OCI-LY1 (cell line): Measurements from ENCODE around the gene COX4I1.

Experiments
- EZH2 ChIP-seq: fragments of 200-600 bp; sonication (generic), shearing (Covaris generic); IDR thresholded peaks from 2 replicates; pipeline ENCODE4 v1.8.0; 2017; ENCODE audit warnings: borderline replicate concordance, mixed run types, mild to moderate bottlenecking, antibody characterized with exemption, low read length, moderate library complexity, mixed read lengths
- TF ChIP-seq, protein P1 (sequence below): fragments of 200-600 bp; sonication (generic), shearing (Covaris generic); IDR thresholded peaks from 2 replicates; pipeline ENCODE4 v1.5.1; 2017; ENCODE audit warnings: mild to moderate bottlenecking, antibody characterized with exemption, low read length, moderate library complexity, mixed read lengths

DNA sequence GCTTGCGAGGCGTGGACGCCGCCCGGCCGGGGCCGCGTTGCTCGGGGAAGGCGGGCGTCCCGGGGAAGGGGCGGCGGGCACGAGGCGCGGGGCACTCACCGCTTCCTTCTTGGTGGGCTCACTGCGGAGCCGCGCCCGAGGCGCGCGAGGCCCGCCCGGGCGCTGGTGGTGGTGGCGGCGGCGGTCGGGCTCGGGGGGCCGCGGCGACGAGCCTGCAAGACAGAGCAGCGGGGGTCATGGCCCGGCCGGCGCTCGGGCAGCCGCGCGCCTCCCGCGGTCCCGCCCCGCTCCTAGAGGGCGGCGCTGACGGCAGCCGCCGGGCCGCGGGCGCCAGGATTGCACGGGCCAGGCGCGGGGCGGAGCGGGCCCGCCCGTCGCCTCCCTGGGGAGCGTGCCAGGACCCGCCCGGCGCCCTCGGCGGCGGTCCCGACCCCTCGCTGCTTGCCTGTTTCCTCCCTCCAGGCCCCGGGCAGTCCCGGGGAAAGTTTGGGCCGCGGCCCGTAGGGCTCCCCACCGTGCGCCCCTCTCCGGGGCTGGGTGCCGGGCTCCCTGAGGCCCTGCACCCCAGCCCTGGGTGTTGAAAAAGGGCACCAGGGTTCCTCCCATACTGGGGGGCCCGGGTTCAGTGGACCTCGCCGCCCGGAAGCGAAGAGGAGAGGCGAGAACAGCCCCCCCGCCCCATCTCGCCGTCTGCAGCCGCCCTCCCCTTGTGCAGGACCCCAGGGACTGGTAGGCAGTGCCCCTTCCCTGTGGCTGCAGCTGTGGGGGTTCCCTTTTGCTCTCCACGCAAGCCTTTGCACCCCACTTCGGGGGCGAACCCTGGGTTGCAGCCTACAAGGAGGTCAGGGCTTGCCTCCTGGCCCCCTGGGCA is 48.4 kb upstream of the COX4I1 start, which contains the start of gene C16orf74:
- no peak for TF ChIP-seq EZH2
- TF ChIP-seq, protein P1, sequence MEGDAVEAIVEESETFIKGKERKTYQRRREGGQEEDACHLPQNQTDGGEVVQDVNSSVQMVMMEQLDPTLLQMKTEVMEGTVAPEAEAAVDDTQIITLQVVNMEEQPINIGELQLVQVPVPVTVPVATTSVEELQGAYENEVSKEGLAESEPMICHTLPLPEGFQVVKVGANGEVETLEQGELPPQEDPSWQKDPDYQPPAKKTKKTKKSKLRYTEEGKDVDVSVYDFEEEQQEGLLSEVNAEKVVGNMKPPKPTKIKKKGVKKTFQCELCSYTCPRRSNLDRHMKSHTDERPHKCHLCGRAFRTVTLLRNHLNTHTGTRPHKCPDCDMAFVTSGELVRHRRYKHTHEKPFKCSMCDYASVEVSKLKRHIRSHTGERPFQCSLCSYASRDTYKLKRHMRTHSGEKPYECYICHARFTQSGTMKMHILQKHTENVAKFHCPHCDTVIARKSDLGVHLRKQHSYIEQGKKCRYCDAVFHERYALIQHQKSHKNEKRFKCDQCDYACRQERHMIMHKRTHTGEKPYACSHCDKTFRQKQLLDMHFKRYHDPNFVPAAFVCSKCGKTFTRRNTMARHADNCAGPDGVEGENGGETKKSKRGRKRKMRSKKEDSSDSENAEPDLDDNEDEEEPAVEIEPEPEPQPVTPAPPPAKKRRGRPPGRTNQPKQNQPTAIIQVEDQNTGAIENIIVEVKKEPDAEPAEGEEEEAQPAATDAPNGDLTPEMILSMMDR = no peak
